ENCODE results near the gene SLC30A7.

SLC30A7 gene

DNA sequence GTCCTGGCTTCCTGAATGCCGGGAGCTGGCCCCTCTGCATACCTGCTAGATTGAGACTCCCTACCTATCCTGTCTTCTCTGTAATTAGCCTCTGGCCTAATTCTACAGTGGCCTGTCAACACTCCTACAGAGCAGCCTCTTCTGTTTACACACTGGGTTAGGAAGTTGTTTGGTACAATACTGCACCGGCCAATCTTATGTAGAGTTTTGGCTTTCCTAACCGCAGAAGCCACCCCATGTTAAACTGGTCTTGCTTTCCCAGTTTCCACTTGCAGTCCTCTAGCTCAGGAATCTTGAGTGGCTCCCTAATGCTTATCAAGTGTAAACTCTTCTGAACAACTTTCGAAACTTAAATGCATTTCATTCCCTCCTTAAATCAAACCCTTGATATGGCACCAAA, 86.9 kb downstream of the SLC30A7 start:
- Mint-ChIP-seq H3K27me3 (no peaks in the 10 kb centered on the region), H3K9me3 (peaks cover 0 to 6% of the 10 kb centered on the region in 2 donors), H3K27ac (peak overlapping the region in 1 of 2 donors; percentile 69), H3K4me3 (no peak overlapping the region), H3K4me1 (ENCODE audit: low read depth in 2 of 2) (peaks cover 6 to 7% of the 10 kb centered on the region in 2 donors), H3K36me3 (ENCODE audit: insufficient read depth) (peaks cover 18% of the 10 kb centered on the region)
- no peak for ATAC-seq (replicated peaks)
- no peak for DNase-seq

DNA sequence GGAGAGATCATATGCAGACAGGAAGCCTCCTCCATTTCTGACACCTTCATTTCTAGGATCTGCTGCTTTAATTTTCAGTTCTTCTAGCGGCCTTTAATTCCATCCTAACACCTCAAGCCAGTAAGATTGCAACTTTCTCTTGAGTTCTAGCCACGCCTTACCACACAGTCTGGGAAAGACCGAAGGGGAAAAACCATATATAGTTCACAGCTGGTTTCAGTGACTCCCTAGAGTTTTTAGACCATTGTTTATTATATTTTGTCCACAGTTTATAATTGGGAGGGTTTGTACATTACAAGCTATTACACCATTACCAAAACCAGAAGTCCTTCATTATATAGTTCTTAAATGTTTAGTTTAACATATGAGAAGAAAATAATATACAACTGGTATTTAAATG, 92.2 kb downstream of the SLC30A7 start:
- H3K9me3 Mint-ChIP-seq = no peaks in the 10 kb centered on the region
- no peak for ATAC-seq (replicated peaks)
- peak overlapping the region; percentile 2 to 59 for H3K27ac Mint-ChIP-seq
- H3K4me3 Mint-ChIP-seq = no peak overlapping the region
- H3K4me1 Mint-ChIP-seq (ENCODE audit: low read depth in 2 of 2) = peaks cover 2 to 17% of the 10 kb centered on the region in 2 donors
- H3K27me3 Mint-ChIP-seq = no peaks in the 10 kb centered on the region
- DNase-seq = no peak
- peaks cover 10% of the 10 kb centered on the region for H3K36me3 Mint-ChIP-seq (ENCODE audit: insufficient read depth)

DNA sequence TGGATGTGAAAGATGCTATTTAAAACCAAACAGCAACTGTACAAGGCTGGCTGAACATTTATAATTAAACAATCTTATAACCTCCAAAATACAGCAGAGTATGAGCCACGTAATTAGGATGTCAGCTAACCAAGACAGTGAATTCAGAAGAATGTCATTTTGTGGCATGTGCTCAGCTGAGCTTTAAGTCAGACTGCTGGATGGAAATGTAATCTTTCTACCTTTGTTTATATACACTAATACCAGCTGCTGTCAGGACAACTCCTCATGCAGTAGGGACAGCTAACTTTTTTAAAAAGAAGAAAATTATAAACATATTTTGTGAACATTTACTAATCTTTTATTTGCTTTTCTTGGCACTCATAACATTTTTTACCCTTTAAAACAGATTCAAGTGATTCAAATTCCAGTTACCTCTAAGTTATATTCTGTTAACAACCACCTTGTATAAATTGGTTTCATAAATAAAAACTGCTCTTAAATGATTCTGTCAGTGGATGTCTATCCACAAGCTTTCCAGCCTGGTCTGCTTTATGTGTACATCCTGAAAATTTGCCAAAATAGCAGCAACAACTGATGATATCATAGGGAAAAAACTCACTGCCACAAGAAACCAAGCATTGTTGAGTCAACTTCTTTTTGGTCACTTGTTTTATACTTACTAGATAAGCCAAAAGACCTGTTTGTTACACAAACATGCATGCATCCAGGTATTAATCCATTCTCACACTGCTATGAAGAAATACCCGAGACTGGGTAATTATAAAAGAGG, 93.6 kb downstream of the SLC30A7 start:
- H3K4me3 Mint-ChIP-seq = no peak overlapping the region
- peaks cover 2 to 17% of the 10 kb centered on the region in 2 donors for H3K4me1 Mint-ChIP-seq (ENCODE audit: low read depth in 2 of 2)
- H3K36me3 Mint-ChIP-seq (ENCODE audit: insufficient read depth) = peaks cover 12% of the 10 kb centered on the region
- DNase-seq (no peak), ATAC-seq (replicated peaks) (no peak)
- H3K27me3 Mint-ChIP-seq = no peaks in the 10 kb centered on the region
- no peak overlapping the region for H3K27ac Mint-ChIP-seq
- H3K9me3 Mint-ChIP-seq = no peaks in the 10 kb centered on the region

DNA sequence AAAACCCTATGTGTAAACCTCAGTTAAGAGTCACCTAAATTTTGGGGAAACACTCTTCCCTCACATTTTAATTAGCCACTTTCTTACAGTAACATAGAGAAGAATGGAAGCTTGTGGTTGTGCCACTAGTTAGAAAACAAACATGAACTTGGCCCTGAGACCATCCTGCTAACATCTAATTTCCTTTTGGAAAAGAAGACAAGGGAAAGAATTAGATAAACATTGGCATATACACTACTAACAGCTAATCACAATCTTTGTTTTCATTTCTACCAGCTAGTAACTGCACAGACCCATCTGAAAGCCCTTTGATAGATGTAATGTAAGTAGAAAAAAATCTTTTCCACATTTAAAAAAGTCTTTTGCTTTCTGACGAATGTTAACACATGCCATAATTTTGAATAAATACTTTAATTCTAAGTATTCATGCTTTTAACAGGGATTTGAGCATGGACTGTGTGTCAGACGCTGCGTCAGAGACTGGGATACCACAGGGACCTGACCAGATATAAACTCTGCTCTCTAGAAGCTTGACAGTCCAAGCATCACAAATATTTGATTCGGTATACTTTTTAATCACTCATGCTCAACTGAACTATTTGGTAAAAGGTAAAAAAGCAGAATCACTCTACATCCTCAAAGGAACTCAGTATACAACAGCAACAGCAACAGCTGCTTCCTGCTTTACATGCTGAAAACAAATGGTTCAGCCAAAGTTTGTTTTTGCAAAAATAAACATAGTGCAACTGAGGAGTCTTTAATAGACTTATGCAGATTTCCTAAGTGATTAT, 99.5 kb downstream of the SLC30A7 start:
- Mint-ChIP-seq H3K9me3 (no peaks in the 10 kb centered on the region), H3K27me3 (no peaks in the 10 kb centered on the region), H3K4me3 (no peak overlapping the region), H3K36me3 (ENCODE audit: insufficient read depth) (peaks cover 24% of the 10 kb centered on the region), H3K4me1 (ENCODE audit: low read depth in 2 of 2) (peaks cover 2 to 10% of the 10 kb centered on the region in 2 donors), H3K27ac (no peak overlapping the region)
- DNase-seq = no peak
- no peak for ATAC-seq (replicated peaks)

DNA sequence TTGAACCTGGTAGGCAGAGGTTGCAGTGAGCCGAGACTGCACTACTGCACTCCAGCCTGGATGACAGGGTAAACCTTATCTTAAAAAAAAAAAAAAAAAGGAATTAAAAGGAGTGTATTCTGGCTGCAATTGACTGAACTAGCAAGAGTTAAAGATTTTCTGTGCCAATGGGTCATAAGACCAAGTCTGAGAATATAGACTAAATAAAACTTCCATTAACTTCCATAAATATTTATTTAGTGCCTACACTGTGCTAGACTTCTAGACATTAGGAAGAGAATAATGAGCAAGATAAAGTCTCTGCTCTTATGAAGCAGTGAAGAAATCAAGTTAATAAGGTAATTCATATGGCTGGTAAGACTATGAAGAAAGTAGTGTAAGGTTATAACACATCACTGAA, 102.5 kb downstream of the SLC30A7 start:
- ATAC-seq (replicated peaks) (no peak), DNase-seq (no peak)
- peaks cover 18% of the 10 kb centered on the region for H3K36me3 Mint-ChIP-seq (ENCODE audit: insufficient read depth)
- H3K4me1 Mint-ChIP-seq (ENCODE audit: low read depth in 2 of 2) = peaks cover 5 to 11% of the 10 kb centered on the region in 2 donors
- H3K27me3 Mint-ChIP-seq = no peaks in the 10 kb centered on the region
- no peaks in the 10 kb centered on the region for H3K9me3 Mint-ChIP-seq
- H3K27ac Mint-ChIP-seq = no peak overlapping the region
- H3K4me3 Mint-ChIP-seq = no peak overlapping the region

DNA sequence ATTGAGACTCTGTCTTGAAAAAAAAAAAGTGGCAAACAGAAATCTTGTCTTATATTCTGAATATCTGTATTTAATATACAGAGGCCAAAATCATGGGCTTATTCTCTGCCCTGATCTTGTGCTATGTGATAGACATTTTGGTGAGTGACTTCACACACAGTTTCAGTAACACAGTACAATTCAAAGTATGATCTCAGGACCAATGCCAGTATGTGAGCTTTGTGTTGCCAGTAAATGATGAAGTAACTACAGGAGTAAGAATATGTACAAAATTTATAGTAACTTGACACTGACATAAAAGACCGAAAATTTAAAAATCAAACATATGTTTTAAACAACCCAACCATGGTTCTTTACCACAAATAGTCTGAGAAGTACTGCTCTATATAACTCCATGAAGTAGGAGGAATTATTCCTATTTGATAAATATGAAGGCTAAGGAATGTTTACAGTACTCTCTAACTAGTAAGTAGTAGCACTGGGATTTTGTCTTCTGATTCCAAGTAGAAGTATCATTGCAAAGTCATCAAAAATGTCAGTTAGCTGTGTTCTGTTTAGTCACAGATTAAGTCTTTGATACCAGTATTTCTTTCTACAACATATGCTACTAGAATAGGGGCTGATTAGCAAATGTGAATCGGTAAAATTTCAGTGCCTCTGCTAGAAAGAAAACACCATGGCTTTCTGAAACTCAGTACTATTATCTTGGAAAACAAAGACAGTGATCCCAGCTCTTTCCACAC, 104.4 kb downstream of the SLC30A7 start:
- H3K27ac Mint-ChIP-seq = no peak overlapping the region
- H3K9me3 Mint-ChIP-seq = no peaks in the 10 kb centered on the region
- peaks cover 6 to 17% of the 10 kb centered on the region in 2 donors for H3K4me1 Mint-ChIP-seq (ENCODE audit: low read depth in 2 of 2)
- H3K36me3 Mint-ChIP-seq (ENCODE audit: insufficient read depth) = peaks cover 12% of the 10 kb centered on the region
- H3K27me3 Mint-ChIP-seq = no peaks in the 10 kb centered on the region
- DNase-seq (no peak), ATAC-seq (replicated peaks) (no peak)
- H3K4me3 Mint-ChIP-seq = no peak overlapping the region

DNA sequence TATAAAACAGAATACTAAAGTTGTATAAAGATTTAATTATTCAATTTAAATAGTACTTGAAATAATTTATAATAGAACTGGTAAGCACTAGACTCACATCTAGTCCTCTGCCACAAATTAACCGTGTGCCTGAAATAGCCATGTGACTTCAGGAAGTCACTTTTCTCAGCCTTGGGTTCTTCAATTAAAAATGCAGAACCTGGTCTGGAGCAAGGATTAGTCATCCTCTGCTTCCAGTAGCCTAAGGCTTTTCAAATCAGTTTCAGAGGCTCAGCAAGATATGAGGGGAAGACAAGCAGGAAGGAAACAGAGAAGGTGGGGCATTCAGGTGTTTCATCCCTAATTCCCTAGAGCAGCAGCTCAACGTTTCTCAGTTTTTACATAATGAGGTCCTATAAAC, 106.7 kb downstream of the SLC30A7 start:
- Mint-ChIP-seq H3K4me1 (ENCODE audit: low read depth in 2 of 2) (peaks cover 13 to 31% of the 10 kb centered on the region in 2 donors), H3K27me3 (no peaks in the 10 kb centered on the region), H3K9me3 (no peaks in the 10 kb centered on the region), H3K27ac (peak overlapping the region; percentile 32 to 59), H3K36me3 (ENCODE audit: insufficient read depth) (peaks cover 8% of the 10 kb centered on the region), H3K4me3 (no peak overlapping the region)
- DNase-seq = no peak
- ATAC-seq (replicated peaks) = no peak

DNA sequence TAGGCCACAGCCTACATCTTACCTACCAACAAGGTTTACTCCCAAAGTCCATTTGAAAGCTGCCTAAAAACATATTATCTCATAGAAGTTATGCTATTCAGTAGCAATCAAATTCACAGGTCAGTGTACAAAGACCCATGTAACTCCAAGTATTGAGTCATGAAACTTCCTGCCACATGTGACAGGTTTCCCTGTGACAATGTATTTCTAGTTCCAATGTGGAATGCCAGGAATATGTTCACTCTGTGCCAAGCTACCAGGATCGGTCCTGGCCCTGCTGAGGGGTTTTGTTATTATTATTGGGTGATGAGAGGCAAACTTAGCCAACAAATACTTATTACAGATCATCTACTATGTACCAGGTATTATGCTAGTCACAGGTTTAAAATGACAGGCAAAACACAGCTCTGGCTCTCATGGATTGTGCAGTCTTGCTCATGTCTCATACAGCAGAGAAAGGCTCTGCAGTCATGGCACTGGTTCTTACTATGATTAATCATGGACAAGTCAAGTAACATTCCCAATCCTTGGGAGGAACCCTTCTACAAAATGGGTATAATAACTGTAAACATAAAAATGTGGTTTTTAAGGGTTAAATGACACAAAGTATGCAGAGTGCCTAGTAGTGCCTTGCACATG, 107.2 kb downstream of the SLC30A7 start:
- peaks cover 13 to 31% of the 10 kb centered on the region in 2 donors for H3K4me1 Mint-ChIP-seq (ENCODE audit: low read depth in 2 of 2)
- ATAC-seq (replicated peaks) (no peak), DNase-seq (no peak)
- peak overlapping the region; percentile 32 to 59 for H3K27ac Mint-ChIP-seq
- no peaks in the 10 kb centered on the region for H3K9me3 Mint-ChIP-seq
- H3K27me3 Mint-ChIP-seq = no peaks in the 10 kb centered on the region
- peaks cover 6% of the 10 kb centered on the region for H3K36me3 Mint-ChIP-seq (ENCODE audit: insufficient read depth)
- no peak overlapping the region for H3K4me3 Mint-ChIP-seq

DNA sequence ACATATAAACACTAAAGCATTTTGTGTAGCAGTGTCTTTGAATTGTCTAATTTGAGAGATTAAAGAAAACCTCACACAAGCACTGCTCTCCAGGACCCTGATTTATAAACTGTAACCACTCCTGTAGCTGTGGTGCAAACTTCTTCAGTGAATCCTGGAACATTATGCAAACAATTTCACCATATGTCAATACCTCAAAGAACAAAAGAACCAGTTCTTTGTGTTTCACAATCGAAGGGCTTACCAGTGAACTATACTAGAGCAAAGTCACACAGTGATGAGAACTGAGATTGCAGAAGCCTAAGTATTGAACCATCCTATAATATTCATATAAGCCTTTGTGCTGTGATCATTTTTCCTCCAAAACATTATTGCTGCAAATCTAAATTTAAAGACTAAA, 108.2 kb downstream of the SLC30A7 start:
- DNase-seq (no peak), ATAC-seq (replicated peaks) (peak; percentile 21)
- no peaks in the 10 kb centered on the region for H3K27me3 Mint-ChIP-seq
- H3K36me3 Mint-ChIP-seq (ENCODE audit: insufficient read depth) = peaks cover 3% of the 10 kb centered on the region
- peak overlapping the region in 1 of 2 donors; percentile 22 for H3K27ac Mint-ChIP-seq
- no peak overlapping the region for H3K4me3 Mint-ChIP-seq
- H3K4me1 Mint-ChIP-seq (ENCODE audit: low read depth in 2 of 2) = peaks cover 13 to 31% of the 10 kb centered on the region in 2 donors
- H3K9me3 Mint-ChIP-seq = no peaks in the 10 kb centered on the region

DNA sequence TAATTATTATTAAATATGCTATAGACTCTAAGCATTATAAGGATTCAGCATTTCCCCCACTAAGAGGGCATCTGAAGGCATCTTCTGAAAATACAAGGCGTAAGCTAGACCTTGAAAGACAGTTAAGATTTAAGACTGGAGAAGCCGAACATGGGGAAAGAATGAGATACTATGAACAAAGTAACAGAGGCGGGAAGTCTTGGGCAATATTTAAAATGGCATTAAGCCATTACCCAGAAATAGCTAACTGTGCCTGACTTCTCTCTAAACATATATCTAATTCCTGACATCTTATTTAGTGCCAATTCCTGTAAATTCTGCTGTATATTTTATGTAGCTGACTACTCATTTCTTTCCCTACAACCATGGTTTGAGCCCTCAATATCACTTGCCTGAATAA, 108.8 kb downstream of the SLC30A7 start:
- peaks cover 13 to 31% of the 10 kb centered on the region in 2 donors for H3K4me1 Mint-ChIP-seq (ENCODE audit: low read depth in 2 of 2)
- H3K27ac Mint-ChIP-seq = no peak overlapping the region
- no peak overlapping the region for H3K4me3 Mint-ChIP-seq
- H3K9me3 Mint-ChIP-seq = no peaks in the 10 kb centered on the region
- peaks cover 3% of the 10 kb centered on the region for H3K36me3 Mint-ChIP-seq (ENCODE audit: insufficient read depth)
- DNase-seq = no peak
- ATAC-seq (replicated peaks) = no peak
- H3K27me3 Mint-ChIP-seq = no peaks in the 10 kb centered on the region

DNA sequence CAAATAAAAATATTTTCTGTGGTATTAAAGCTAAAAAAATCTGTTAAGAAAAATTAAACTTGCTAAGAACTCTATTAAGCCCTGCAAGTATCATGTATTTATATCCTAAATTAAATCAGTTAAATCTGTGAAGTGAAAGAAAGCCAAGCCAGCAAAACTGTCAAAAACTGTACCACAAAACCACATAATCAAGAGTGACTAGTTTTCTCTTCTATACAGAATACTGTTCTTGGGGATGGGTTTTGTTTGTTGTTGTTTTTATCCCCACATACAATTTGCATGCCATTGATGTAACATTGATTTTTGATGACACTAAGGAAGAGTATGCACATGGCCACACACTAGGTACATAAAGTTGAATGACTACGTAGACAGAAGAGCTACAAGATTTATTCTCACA, 109.3 kb downstream of the SLC30A7 start:
- Mint-ChIP-seq H3K27ac (peak overlapping the region; percentile 3), H3K4me3 (peak overlapping the region in 1 of 2 donors; percentile 32), H3K36me3 (ENCODE audit: insufficient read depth) (peaks cover 3% of the 10 kb centered on the region), H3K9me3 (no peaks in the 10 kb centered on the region), H3K27me3 (no peaks in the 10 kb centered on the region), H3K4me1 (ENCODE audit: low read depth in 2 of 2) (peaks cover 13 to 31% of the 10 kb centered on the region in 2 donors)
- DNase-seq (no peak), ATAC-seq (replicated peaks) (peak; percentile 71)

DNA sequence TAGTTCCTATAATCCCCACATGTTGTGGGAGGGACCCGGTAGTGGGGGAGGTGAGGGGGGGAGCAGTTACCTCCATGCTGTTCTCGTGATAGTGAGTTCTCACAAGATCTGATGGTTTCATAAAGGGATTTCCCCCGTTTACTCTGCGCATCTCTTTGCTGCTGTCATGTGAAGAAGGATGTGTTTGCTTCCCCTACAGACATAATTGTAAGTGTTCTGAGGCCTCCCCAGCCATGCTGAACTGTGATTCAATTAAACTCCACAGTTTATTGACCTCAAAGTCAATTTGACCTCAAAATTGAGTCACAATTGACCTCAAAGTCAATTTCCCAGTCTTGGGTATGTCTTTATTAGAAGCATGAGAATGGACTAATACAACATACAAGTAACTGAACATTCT, 110.0 kb downstream of the SLC30A7 start:
- DNase-seq = no peak
- peak overlapping the region in 1 of 2 donors; percentile 66 for H3K27ac Mint-ChIP-seq
- H3K36me3 Mint-ChIP-seq (ENCODE audit: insufficient read depth) = peaks cover 3% of the 10 kb centered on the region
- peak; percentile 62 for ATAC-seq (replicated peaks)
- H3K4me3 Mint-ChIP-seq = peak overlapping the region in 1 of 2 donors; percentile 32
- no peaks in the 10 kb centered on the region for H3K9me3 Mint-ChIP-seq
- H3K4me1 Mint-ChIP-seq (ENCODE audit: low read depth in 2 of 2) = peaks cover 13 to 31% of the 10 kb centered on the region in 2 donors
- H3K27me3 Mint-ChIP-seq = no peaks in the 10 kb centered on the region

DNA sequence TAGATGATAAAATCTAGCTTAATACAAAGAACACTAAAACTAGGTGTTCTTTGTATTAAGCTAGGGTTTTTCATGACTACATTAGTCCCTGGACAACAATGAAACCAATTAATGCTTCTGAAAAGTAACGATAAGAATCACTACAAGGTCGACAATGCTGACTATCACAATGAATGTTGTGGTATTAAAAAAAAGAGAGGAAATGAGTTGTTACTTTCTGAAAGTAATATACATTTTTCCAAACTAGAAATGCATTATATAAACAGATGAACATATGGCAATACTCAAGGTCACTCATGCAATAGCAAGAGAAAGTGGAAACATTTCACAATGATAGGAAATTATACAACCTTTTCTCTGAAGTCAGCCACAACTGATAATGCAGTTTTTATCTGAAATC, 110.7 kb downstream of the SLC30A7 start:
- H3K4me3 Mint-ChIP-seq = no peak overlapping the region
- ATAC-seq (replicated peaks) = no peak
- H3K4me1 Mint-ChIP-seq (ENCODE audit: low read depth in 2 of 2) = peaks cover 13 to 31% of the 10 kb centered on the region in 2 donors
- DNase-seq = no peak
- H3K27ac Mint-ChIP-seq = peak overlapping the region in 1 of 2 donors; percentile 66
- H3K9me3 Mint-ChIP-seq = no peaks in the 10 kb centered on the region
- H3K27me3 Mint-ChIP-seq = no peaks in the 10 kb centered on the region
- H3K36me3 Mint-ChIP-seq (ENCODE audit: insufficient read depth) = peaks cover 3% of the 10 kb centered on the region

Data from effector memory CD8-positive, alpha-beta T cell (primary cell).